ENCODE results near the gene EP400.

GRCh38 chr12:132085291-132085635 is 135.5 kb downstream of the EP400 start:
- no peak for TF ChIP-seq SP1 (IDR thresholded peaks at IDR 0.05)
- no peak for TF ChIP-seq CTBP1 (IDR thresholded peaks at IDR 0.05; ENCODE audit: borderline replicate concordance)
- TF ChIP-seq NFRKB (IDR thresholded peaks at IDR 0.05) = no peak
- TF ChIP-seq LEF1 (IDR thresholded peaks at IDR 0.05; ENCODE audit: borderline replicate concordance) = no peak
- TF ChIP-seq ELF4 (IDR thresholded peaks at IDR 0.05) = no peak
- no peak for TF ChIP-seq ARNT (IDR thresholded peaks at IDR 0.05)
- TF ChIP-seq FOXK2 (IDR thresholded peaks at IDR 0.05) = no peak
- no peak for TF ChIP-seq BHLHE40 (IDR thresholded peaks at IDR 0.05; ENCODE audit: borderline replicate concordance)
- TF ChIP-seq L3MBTL2 (conservative IDR thresholded peaks at IDR 0.05) = no peak
- no peak for TF ChIP-seq SUZ12 (IDR thresholded peaks at IDR 0.05)
- no peak for TF ChIP-seq FOXM1 (IDR thresholded peaks at IDR 0.05; ENCODE audit: borderline replicate concordance)
- TF ChIP-seq PKNOX1 (IDR thresholded peaks at IDR 0.05) = no peak; the same call in 1 of the 2 replicates
- TF ChIP-seq ZNF384 (IDR thresholded peaks at IDR 0.05) = no peak
- TF ChIP-seq HDGF (IDR thresholded peaks at IDR 0.05; ENCODE audit: borderline replicate concordance) = no peak
